Lung microvascular endothelial cell (primary cell): ENCODE results near the gene UFC1. TPM values are rescaled to one million over a fixed set of nuclear protein-coding genes. Genes with fewer than 3 reads are reported as not detected.

Source experiments
- total RNA-seq: library from RNA; depleted of rRNA; stranded (reverse); fragments of >200 nt; gene quantifications from 2 replicates; pipeline ENCODE4 v1.2.1, GENCODE V29; 2014

UFC1 gene
- total RNA-seq, 1 donor from 2014 or later = 133 TPM

Other genes with a start within 250 kb of the UFC1 start
- gene ITLN2, start 199.2 kb upstream of the UFC1 start, total RNA-seq = not detected in 2 replicates
- 49.3 and 150 TPM in 2 replicates for gene F11R, start 132.8 kb upstream of the UFC1 start, total RNA-seq
- gene TSTD1, start 115.0 kb upstream of the UFC1 start, total RNA-seq = 1.7 and 7.1 TPM in 2 replicates
- gene USF1, start 108.0 kb upstream of the UFC1 start, total RNA-seq = 83.0 and 105 TPM in 2 replicates
- gene ARHGAP30, start 84.1 kb upstream of the UFC1 start, total RNA-seq = not detected in 2 replicates
- gene NECTIN4, start 64.4 kb upstream of the UFC1 start, total RNA-seq = 0.44 TPM in 1 of 2 replicates, not detected in the other
- gene KLHDC9, start 55.6 kb upstream of the UFC1 start, total RNA-seq = 0.65 and 0.99 TPM in 2 replicates
- gene PFDN2, start 35.9 kb upstream of the UFC1 start, total RNA-seq = 22.9 and 36.3 TPM in 2 replicates
- gene NIT1, start 35.9 kb upstream of the UFC1 start, total RNA-seq = 9.6 and 13.1 TPM in 2 replicates
- 23.1 and 31.9 TPM in 2 replicates for gene DEDD, start 21.3 kb upstream of the UFC1 start, total RNA-seq
- gene USP21, start 5.5 kb downstream of the UFC1 start, total RNA-seq = 2.8 and 4.6 TPM in 2 replicates
- gene PPOX, start 12.4 kb downstream of the UFC1 start, total RNA-seq = 13.3 and 16.1 TPM in 2 replicates
- gene B4GALT3, start 23.5 kb downstream of the UFC1 start, total RNA-seq = 17.4 and 26.8 TPM in 2 replicates
- gene ADAMTS4, start 45.1 kb downstream of the UFC1 start, total RNA-seq = 7.1 and 9.2 TPM in 2 replicates
- 130 and 147 TPM in 2 replicates for gene NDUFS2, start 48.4 kb downstream of the UFC1 start, total RNA-seq
- gene FCER1G, start 61.3 kb downstream of the UFC1 start, total RNA-seq = not detected in 2 replicates
- not detected in 2 replicates for gene APOA2, start 69.7 kb downstream of the UFC1 start, total RNA-seq
- gene TOMM40L, start 72.1 kb downstream of the UFC1 start, total RNA-seq = 12.0 and 13.5 TPM in 2 replicates
- not detected in 2 replicates for gene NR1I3, start 84.2 kb downstream of the UFC1 start, total RNA-seq
- gene PCP4L1, start 104.8 kb downstream of the UFC1 start, total RNA-seq = not detected in 2 replicates
- 0.60 and 1.3 TPM in 2 replicates for gene MPZ, start 156.0 kb downstream of the UFC1 start, total RNA-seq
- 10.9 and 13.3 TPM in 2 replicates for gene SDHC, start 160.4 kb downstream of the UFC1 start, total RNA-seq
- gene CFAP126, start 213.9 kb downstream of the UFC1 start, total RNA-seq = not detected in 2 replicates